PC-9 (cell line): ENCODE data around the gene SUGP1. TPM values are rescaled to one million over a fixed set of nuclear protein-coding genes. Genes with fewer than 3 reads are reported as not detected.

Experiments
- BruUV-seq: library from RNA; stranded (reverse); fragments of 400-500 nt; replicated peaks from 2 replicates; lab custom pipeline; 2021; lab: Mats Ljungman, UMichigan
- CTCF ChIA-PET: fragments of 300-600 bp; sonication (Branson Sonifier 250); formaldehyde crosslinking; loops from one replicate; lab custom pipeline; 2022; ENCODE audit warnings: antibody characterized with exemption; lab: Charles Lee
- POLR2A ChIA-PET: fragments of 300-600 bp; sonication (Branson Sonifier 250); formaldehyde crosslinking; loops from one replicate; lab custom pipeline; 2022; ENCODE audit warnings: antibody characterized with exemption; ENCODE audit not compliant: unreplicated experiment; lab: Charles Lee
- DNase-seq, 2 experiments: peaks; one replicate each; pipeline versions ENCODE4 v3.0.0 to v3.0.0-alpha.2; 2015 to 2022; ENCODE audit warnings: mixed read lengths in 1 of 2
- H2AFZ ChIP-seq: fragments of 200-600 bp; sonication (generic); 2 replicates; pipeline ENCODE4 v1.8.1; 2017; ENCODE audit warnings: antibody characterized with exemption
- H3F3A ChIP-seq: fragments of 200-600 bp; sonication (generic); 2 replicates; pipeline ENCODE4 v1.8.1; 2017; ENCODE audit warnings: antibody characterized with exemption, mild to moderate bottlenecking, low read depth; ENCODE audit not compliant: insufficient read depth
- H3K27ac ChIP-seq: fragments of 200-600 bp; sonication (generic); 2 replicates; pipeline ENCODE4 v1.6.1; 2016; ENCODE audit warnings: mixed run types
- H3K27me3 ChIP-seq: fragments of 200-600 bp; sonication (generic); 2 replicates; pipeline ENCODE4 v1.6.1; 2016; ENCODE audit warnings: low read depth, mixed run types; ENCODE audit not compliant: insufficient read depth
- H3K36me3 ChIP-seq: fragments of 200-600 bp; sonication (generic); 2 replicates; pipeline ENCODE4 v1.6.1; 2016; ENCODE audit warnings: low read depth, mixed run types
- H3K4me1 ChIP-seq: fragments of 200-600 bp; sonication (generic); replicated peaks from 2 replicates; pipeline ENCODE4 v1.6.1; 2016; ENCODE audit warnings: mixed run types; ENCODE audit not compliant: insufficient read depth
- H3K4me2 ChIP-seq: fragments of 200-600 bp; sonication (generic); 2 replicates; pipeline ENCODE4 v1.6.1; 2017; ENCODE audit warnings: mixed run types
- H3K4me3 ChIP-seq: fragments of 200-600 bp; sonication (generic); 2 replicates; pipeline ENCODE4 v1.6.1; 2016; ENCODE audit warnings: mixed run types
- H3K79me2 ChIP-seq: fragments of 200-600 bp; sonication (generic); 2 replicates; pipeline ENCODE4 v1.6.1; 2017; ENCODE audit warnings: low read depth, mixed run types
- H3K9me2 ChIP-seq: fragments of 200-600 bp; sonication (generic); 2 replicates; pipeline ENCODE4 v1.8.1; 2017; ENCODE audit warnings: mild to moderate bottlenecking; ENCODE audit not compliant: insufficient read depth
- H3K9me3 ChIP-seq: fragments of 200-600 bp; sonication (generic); 2 replicates; pipeline ENCODE4 v1.8.1; 2016; ENCODE audit warnings: low read depth; ENCODE audit not compliant: insufficient read depth
- H4K20me1 ChIP-seq: fragments of 200-600 bp; sonication (generic); 2 replicates; pipeline ENCODE4 v1.8.1; 2017; ENCODE audit not compliant: insufficient read depth
- CTCF ChIP-seq: fragments of 200-600 bp; sonication (generic); conservative IDR thresholded peaks from 2 replicates; pipeline ENCODE4 v1.6.1; 2017; ENCODE audit warnings: mixed run types, antibody characterized with exemption, mild to moderate bottlenecking, moderate library complexity
- EZH2 ChIP-seq: fragments of 200-600 bp; sonication (generic); IDR thresholded peaks from 2 replicates; pipeline ENCODE4 v1.8.0; 2017; ENCODE audit warnings: antibody characterized with exemption, low read depth
- intact Hi-C: fragments of 100-400 bp; cut with micrococcal nuclease; formaldehyde crosslinking; loops from one replicate; pipeline ENCODE4 v1.10.0; 2022; ENCODE audit not compliant: unreplicated experiment
- total RNA-seq: library from RNA; stranded (reverse); gene quantifications from 2 replicates; pipeline ENCODE4 v1.2.3, GENCODE V29; 2021

SUGP1 gene
- total RNA-seq, 1 experiment from 2014 or later = 56.7 TPM

GRCh38 chr19:19356901-19357566 lies 36.7 kb upstream of the SUGP1 start:
- no peaks in the 10 kb centered on the region for H4K20me1 ChIP-seq
- no TSS peak for BruUV-seq
- CTCF ChIA-PET = no interaction called here
- POLR2A ChIA-PET = interaction anchor here (0.6 kb wide), 1 partner anchor 22 kb away, joined by 5 read pairs; no protein-coding TSS in a partner anchor
- no peak overlapping the region for H2AFZ ChIP-seq
- no peaks in the 10 kb centered on the region for H3K9me2 ChIP-seq
- no peak for TF ChIP-seq CTCF
- no peak for TF ChIP-seq EZH2
- H3F3A ChIP-seq = peaks cover 31% of the 10 kb centered on the region; the same call in 1 of the 2 replicates
- H3K4me3 ChIP-seq = no peak overlapping the region
- intact Hi-C loops = no loop called here
- H3K36me3 ChIP-seq = peaks cover 19% of the 10 kb centered on the region; the same call in 1 of the 2 replicates
- H3K27me3 ChIP-seq = no peaks in the 10 kb centered on the region
- no peak for DNase-seq
- no peaks in the 10 kb centered on the region for H3K9me3 ChIP-seq
- no peak overlapping the region for H3K4me2 ChIP-seq
- H3K79me2 ChIP-seq = no peaks in the 10 kb centered on the region
- no peaks in the 10 kb centered on the region for H3K4me1 ChIP-seq
- H3K27ac ChIP-seq = no peak overlapping the region

- no peak for DNase-seq
- CTCF ChIA-PET = no interaction called here
- TF ChIP-seq EZH2 (no peak), CTCF (no peak)
- Histone ChIP-seq H3K9me2 (no peaks in the 10 kb centered on the region), H3K27me3 (no peaks in the 10 kb centered on the region), H3K36me3 (peaks cover 19% of the 10 kb centered on the region; the same call in 1 of the 2 replicates), H3K9me3 (no peaks in the 10 kb centered on the region), H3K4me2 (no peak overlapping the region), H3K79me2 (no peaks in the 10 kb centered on the region), H3K27ac (no peak overlapping the region), H3K4me1 (no peaks in the 10 kb centered on the region), H3F3A (peaks cover 31% of the 10 kb centered on the region; the same call in 1 of the 2 replicates), H2AFZ (no peak overlapping the region), H3K4me3 (no peak overlapping the region), H4K20me1 (no peaks in the 10 kb centered on the region)
- POLR2A ChIA-PET = no interaction called here
- intact Hi-C loops = no loop called here
- no TSS peak for BruUV-seq
These were observed 36.2 kb upstream of the SUGP1 start for GRCh38 chr19:19356500-19356899.

- H3K79me2 ChIP-seq = no peaks in the 10 kb centered on the region
- no peaks in the 10 kb centered on the region for H3K27me3 ChIP-seq
- no TSS peak for BruUV-seq
- no peaks in the 10 kb centered on the region for H4K20me1 ChIP-seq
- no peak overlapping the region for H2AFZ ChIP-seq
- no peak overlapping the region for H3K4me3 ChIP-seq
- no peak for DNase-seq
- no peak overlapping the region for H3K27ac ChIP-seq
- POLR2A ChIA-PET = interaction anchor here (0.6 kb wide), 1 partner anchor 275 kb away, joined by 6 read pairs; no protein-coding TSS in a partner anchor
- no peak overlapping the region for H3K4me2 ChIP-seq
- no peaks in the 10 kb centered on the region for H3K9me2 ChIP-seq
- H3F3A ChIP-seq = peaks cover 24% of the 10 kb centered on the region; the same call in 1 of the 2 replicates
- intact Hi-C loops = no loop called here
- no peaks in the 10 kb centered on the region for H3K9me3 ChIP-seq
- CTCF ChIA-PET = no interaction called here
- TF ChIP-seq EZH2 (no peak), CTCF (no peak)
- H3K36me3 ChIP-seq = peaks cover 19% of the 10 kb centered on the region; the same call in 1 of the 2 replicates
- H3K4me1 ChIP-seq = no peaks in the 10 kb centered on the region
These were observed 35.4 kb upstream of the SUGP1 start for GRCh38 chr19:19355606-19356139.
